Subcutaneous adipose tissue (tissue), 4 donors: Measurements from ENCODE around the gene RBBP8. TPM values are rescaled to one million over a fixed set of nuclear protein-coding genes. Genes with fewer than 3 reads are reported as not detected.

Source experiments
- total RNA-seq, 4 donors: library from RNA; depleted of rRNA; stranded (reverse); fragments of >200 nt; gene quantifications; one replicate each; pipeline ENCODE4 v1.1.0, GENCODE V29; 2016
- TF ChIP-seq, protein P1 (sequence below): fragments of 450-650 bp; IDR thresholded peaks from one replicate; pipeline ENCODE4 v1.5.1; 2016; ENCODE audit warnings: low read depth, mild to moderate bottlenecking, control low read depth, antibody characterized with exemption, moderate library complexity

The RBBP8 gene
- total RNA-seq, 4 donors from 2014 or later: 13.0 to 43.7 (median 23.6) TPM

DNA sequence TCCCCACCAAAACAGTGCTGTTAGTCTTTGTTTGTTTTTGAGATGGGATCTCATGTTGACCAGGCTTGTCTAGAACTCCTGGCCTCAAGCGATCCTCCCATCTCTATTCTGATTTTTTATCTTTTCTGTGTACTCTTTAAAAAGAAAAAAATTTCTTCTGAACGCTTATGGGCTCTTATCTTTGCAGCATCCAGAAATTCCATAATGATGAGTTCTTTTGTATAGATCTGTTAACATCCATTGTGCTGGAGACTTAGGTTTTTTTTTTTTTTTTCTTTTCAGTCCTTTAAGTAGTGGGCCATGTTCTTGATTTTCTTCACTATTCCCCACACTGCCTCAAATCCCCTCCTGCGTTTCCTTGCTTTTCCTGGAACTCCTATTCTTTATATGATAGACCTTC lies 31.0 kb downstream of the RBBP8 start:
- TF ChIP-seq, protein P1, sequence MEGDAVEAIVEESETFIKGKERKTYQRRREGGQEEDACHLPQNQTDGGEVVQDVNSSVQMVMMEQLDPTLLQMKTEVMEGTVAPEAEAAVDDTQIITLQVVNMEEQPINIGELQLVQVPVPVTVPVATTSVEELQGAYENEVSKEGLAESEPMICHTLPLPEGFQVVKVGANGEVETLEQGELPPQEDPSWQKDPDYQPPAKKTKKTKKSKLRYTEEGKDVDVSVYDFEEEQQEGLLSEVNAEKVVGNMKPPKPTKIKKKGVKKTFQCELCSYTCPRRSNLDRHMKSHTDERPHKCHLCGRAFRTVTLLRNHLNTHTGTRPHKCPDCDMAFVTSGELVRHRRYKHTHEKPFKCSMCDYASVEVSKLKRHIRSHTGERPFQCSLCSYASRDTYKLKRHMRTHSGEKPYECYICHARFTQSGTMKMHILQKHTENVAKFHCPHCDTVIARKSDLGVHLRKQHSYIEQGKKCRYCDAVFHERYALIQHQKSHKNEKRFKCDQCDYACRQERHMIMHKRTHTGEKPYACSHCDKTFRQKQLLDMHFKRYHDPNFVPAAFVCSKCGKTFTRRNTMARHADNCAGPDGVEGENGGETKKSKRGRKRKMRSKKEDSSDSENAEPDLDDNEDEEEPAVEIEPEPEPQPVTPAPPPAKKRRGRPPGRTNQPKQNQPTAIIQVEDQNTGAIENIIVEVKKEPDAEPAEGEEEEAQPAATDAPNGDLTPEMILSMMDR: no peak

DNA sequence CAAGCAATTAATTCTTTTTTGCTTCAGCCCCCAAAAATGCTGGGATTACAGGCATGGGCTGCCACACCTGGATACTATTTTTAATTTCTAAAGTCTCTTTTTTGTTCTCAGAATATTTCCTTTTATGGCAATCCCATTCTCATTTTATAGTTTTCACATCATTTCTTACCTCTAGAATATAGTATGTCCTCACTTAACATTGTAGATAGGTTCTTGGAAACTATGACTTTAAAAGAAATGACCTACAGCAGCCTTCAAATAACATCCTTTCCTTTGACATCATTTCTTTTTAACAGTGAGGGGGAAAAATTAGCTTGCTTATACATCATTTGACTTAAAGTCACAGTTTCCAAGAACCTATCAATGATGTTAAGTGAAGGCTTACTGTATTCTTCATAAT lies 31.6 kb downstream of the RBBP8 start:
- TF ChIP-seq, protein P1: no peak

DNA sequence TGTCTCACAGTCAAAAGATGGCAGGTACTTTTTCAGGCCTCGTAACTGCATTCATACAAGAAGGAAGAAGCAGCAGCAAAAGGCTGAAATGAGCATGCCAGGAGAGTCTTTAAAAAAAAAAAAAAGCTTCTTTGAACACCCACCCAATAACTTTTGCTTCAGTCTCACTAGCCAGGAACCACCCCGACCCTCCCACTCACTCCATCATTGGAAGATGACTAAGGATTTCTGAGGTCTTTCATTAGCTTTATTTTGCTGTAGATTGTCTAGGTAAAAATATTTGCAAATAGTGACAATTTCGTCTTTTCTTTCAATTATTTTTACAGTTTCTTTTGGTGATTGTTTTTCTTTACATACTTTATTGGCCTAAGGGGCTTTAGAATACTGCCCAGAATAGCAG lies 37.9 kb downstream of the RBBP8 start:
- TF ChIP-seq, protein P1: no peak

- TF ChIP-seq, protein P1: no peak
Observed at GRCh38 chr18:22974001-22974400, 40.9 kb downstream of the RBBP8 start.

DNA sequence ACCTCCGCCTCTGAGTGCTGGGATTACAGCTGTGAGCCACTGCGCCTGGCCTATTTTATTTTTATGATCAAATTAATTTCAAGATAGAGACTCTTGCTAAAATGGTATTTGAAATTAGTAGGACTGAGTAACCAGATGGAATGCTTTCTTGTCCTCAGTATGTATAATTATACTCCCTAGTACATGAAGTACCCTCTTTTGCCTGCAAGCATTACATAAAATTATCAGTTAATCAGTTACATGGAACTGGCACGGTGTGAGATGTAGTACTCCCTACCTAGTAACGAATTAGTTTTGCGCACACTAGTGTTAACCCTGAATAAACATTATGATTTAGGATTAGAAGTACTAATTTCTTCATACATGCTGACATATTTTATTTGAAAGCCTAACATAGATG lies 41.6 kb downstream of the RBBP8 start:
- TF ChIP-seq, protein P1: no peak

DNA sequence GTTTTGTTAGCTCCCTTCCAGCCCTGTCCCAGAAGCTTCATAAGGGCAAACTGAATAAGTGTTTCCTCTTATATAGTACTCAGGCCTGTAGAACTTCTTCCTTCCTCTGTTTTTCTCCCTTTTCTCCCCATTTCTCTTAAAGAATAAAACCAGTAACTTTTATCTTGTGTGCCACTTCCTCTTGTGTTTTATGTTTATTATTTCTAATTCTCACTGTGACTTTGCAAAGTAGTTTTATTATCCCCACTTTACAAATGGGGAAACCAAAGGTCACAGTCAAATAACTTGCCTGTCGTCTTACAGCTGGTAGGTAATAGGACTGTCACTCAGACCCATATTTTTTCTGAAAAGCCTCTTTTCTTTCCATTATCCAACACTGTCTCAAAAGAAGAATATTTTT lies 42.4 kb downstream of the RBBP8 start:
- TF ChIP-seq, protein P1: no peak

DNA sequence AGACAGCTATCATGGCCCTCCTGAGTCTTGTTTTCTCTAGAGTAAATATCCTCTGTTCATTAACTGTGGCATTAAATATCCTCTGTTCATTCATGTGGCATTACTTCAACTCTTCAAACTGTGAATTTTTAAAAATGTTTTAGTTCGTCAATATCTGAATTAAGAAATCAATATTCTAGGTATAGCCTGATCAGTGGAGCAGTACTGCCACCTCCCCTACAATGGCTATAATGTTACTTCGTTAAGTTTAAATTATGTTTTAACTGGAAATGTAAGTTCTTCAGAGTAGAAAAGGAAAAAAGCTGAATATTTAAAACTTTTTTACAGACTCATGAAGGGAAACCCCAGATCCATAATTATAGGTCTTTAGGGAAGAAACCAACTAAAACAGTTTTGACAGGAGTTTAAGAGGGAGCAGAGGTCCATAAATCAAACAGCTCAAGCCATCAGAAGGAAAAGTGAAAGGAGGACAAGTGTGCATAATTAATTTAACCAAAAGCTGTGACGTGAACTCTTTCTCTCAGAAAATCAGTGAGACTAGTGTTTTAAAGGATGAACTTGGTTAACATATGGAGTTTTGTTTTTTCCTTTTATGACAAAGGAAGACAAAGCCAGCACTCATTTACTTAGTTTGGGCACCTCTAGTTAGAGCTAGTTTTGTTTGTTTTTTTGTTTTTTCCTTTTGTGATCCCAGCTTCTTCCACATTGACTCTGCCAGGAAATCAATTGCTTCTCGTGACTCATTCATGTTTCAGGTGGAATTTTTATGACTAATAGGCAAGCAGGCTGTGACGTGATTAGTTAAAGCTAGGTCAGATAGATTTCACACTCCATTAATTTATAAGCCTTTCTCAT lies 44.9 kb downstream of the RBBP8 start:
- TF ChIP-seq, protein P1: no peak
